GM10248 (cell line): ENCODE measurements around the gene TNIK.

Experiments used
- CTCF ChIA-PET: fragments of 300-600 bp; sonication (Branson Sonifier 250); formaldehyde crosslinking; extraction: SDS; loops from one replicate; lab custom pipeline; 2021; ENCODE audit warnings: antibody characterized with exemption; lab: Yijun Ruan, JAX
- POLR2A ChIA-PET: fragments of 350-650 bp; sonication (Branson Sonifier 250); formaldehyde crosslinking; extraction: SDS; loops from one replicate; lab custom pipeline; 2020; ENCODE audit warnings: antibody characterized with exemption; lab: Yijun Ruan, JAX
- DNase-seq: peaks from one replicate; pipeline ENCODE4 v3.0.0; 2012; ENCODE audit errors: extremely low spot score
- CTCF ChIP-seq: IDR thresholded peaks from 2 replicates; pipeline ENCODE4 v1.5.1; 2012; ENCODE audit warnings: mild to moderate bottlenecking, low read depth; ENCODE audit errors: extremely low read depth, missing control alignments, control extremely low read depth

TNIK gene

GRCh38 chr3:171173736-171174135 is 286.5 kb downstream of the TNIK start:
- ChIA-PET POLR2A (no interaction called here), CTCF (interaction anchor here (1.0 to 1.7 kb wide), 3 partner anchors 11 to 15 kb away, joined by 3 to 6 read pairs (median 4); no protein-coding TSS in a partner anchor)
- no peak for TF ChIP-seq CTCF
- no peak for DNase-seq

- DNase-seq: no peak
- CTCF ChIA-PET: interaction anchor here (1.2 to 3.5 kb wide), 3 partner anchors 9 to 99 kb away, joined by 3 to 15 read pairs (median 6); no protein-coding TSS in a partner anchor
Measured at GRCh38 chr3:171172070-171172469, 288.1 kb downstream of the TNIK start.

GRCh38 chr3:171169866-171170265 is 290.3 kb downstream of the TNIK start:
- no peak for TF ChIP-seq CTCF
- no peak for DNase-seq
- POLR2A ChIA-PET: no interaction called here
- CTCF ChIA-PET: interaction anchor here (1.6 to 3.5 kb wide), 2 partner anchors 12 to 396 kb away, joined by 3 to 15 read pairs; no protein-coding TSS in a partner anchor

More at GRCh38 chr3:171172070-171172469, 288.1 kb downstream of the TNIK start:
- POLR2A ChIA-PET: no interaction called here
- TF ChIP-seq CTCF: peak; percentile 25

- CTCF ChIA-PET: interaction anchor here (3.5 kb wide), 1 partner anchor 13 kb away, joined by 15 read pairs; no protein-coding TSS in a partner anchor
Measured at GRCh38 chr3:171169443-171169842, 290.8 kb downstream of the TNIK start.

GRCh38 chr3:171168551-171168950 is 291.7 kb downstream of the TNIK start:
- ChIA-PET CTCF (interaction anchor here (1.2 to 1.9 kb wide), 5 partner anchors 18 to 398 kb away, joined by 3 to 7 read pairs (median 3); no protein-coding TSS in a partner anchor), POLR2A (no interaction called here)
- no peak for DNase-seq
- TF ChIP-seq CTCF: no peak

More at GRCh38 chr3:171169443-171169842, 290.8 kb downstream of the TNIK start:
- POLR2A ChIA-PET: no interaction called here
- no peak for DNase-seq
- TF ChIP-seq CTCF: no peak

- DNase-seq: no peak
- ChIA-PET CTCF (interaction anchor here (1.2 to 1.9 kb wide), 5 partner anchors 18 to 398 kb away, joined by 3 to 7 read pairs (median 3); no protein-coding TSS in a partner anchor), POLR2A (no interaction called here)
- TF ChIP-seq CTCF: no peak
Measured at GRCh38 chr3:171168086-171168485, 292.1 kb downstream of the TNIK start.
